ENCODE data around the gene ATP9A.
"Not testable (repeated sequence)": the region's sequence is repeated elsewhere in the genome, so short reads cannot be mapped to it uniquely, and the experiment has no call there.

Gene ATP9A

DNA sequence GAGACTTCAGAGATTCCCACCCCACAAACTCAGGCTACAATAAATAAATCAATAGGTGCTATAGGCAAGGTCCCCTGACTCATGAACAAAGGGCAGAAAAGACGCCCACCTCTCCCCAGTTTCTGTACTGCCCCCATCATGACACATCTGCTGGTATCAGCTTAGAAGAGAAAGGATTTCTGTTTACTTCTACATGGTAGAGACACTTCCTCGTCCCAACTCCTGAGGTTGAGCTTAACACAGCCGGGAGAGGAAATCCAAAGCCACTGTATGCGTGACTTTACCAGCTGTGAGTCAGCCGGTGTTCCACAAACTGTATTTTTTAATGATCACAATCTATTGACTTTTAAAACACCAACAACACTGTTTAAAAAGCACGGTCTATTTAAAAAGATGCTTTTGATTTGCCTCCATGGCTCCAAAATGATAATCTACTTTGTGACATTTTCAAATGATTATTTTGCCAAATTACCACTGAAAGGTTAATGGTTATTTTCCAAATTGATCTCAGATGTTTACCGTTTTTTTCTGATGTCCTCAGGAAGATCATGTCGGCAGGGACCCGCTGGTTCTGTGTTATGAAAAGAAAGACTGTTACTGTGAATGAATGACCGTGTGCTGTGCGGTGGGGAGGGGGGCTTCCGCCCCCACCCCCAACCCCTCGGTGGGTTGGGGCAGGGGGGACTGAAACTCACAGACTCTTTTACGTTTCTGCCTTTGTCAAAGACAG is 72.5 kb downstream of the ATP9A start:
- peak overlapping the region; percentile 85 for H3K27ac ChIP-seq
- TF ChIP-seq, protein P1, sequence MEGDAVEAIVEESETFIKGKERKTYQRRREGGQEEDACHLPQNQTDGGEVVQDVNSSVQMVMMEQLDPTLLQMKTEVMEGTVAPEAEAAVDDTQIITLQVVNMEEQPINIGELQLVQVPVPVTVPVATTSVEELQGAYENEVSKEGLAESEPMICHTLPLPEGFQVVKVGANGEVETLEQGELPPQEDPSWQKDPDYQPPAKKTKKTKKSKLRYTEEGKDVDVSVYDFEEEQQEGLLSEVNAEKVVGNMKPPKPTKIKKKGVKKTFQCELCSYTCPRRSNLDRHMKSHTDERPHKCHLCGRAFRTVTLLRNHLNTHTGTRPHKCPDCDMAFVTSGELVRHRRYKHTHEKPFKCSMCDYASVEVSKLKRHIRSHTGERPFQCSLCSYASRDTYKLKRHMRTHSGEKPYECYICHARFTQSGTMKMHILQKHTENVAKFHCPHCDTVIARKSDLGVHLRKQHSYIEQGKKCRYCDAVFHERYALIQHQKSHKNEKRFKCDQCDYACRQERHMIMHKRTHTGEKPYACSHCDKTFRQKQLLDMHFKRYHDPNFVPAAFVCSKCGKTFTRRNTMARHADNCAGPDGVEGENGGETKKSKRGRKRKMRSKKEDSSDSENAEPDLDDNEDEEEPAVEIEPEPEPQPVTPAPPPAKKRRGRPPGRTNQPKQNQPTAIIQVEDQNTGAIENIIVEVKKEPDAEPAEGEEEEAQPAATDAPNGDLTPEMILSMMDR (conservative IDR thresholded peaks at IDR 0.05): no peak

DNA sequence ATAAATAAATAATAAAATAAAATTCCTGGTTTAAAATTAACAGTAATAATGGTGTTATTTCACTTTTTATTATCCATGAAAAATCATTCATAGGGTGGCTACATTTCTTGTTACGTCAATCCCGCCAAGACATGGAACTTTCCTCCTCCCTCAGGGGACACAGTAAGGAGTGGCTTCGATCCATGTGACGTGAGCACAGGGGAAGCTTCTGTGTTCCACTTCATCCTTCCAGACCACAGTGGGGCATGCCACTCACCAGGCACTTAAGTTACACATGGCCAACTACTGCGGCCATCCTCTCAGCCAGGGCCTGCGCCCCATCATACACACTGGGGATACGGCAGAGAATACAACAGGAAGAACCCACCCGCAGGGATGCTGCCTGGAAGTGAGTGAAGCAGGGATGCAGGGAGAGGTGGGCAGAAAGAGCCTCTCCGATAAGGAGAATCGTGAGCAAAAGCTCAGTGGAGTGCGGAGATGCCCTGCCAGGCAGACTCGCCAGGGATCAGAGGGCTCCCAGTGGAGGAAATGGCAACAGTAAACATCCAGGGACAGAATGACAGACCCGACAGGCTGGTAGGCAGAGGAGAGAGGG is 75.3 kb downstream of the ATP9A start:
- TF ChIP-seq, protein P1 (conservative IDR thresholded peaks at IDR 0.05): no peak
- peak overlapping the region; percentile 85 for H3K27ac ChIP-seq

- peak overlapping the region; percentile 85 for H3K27ac ChIP-seq
- TF ChIP-seq, protein P1 (conservative IDR thresholded peaks at IDR 0.05): no peak
Observed at GRCh38 chr20:51691703-51692102, 76.5 kb downstream of the ATP9A start.

DNA sequence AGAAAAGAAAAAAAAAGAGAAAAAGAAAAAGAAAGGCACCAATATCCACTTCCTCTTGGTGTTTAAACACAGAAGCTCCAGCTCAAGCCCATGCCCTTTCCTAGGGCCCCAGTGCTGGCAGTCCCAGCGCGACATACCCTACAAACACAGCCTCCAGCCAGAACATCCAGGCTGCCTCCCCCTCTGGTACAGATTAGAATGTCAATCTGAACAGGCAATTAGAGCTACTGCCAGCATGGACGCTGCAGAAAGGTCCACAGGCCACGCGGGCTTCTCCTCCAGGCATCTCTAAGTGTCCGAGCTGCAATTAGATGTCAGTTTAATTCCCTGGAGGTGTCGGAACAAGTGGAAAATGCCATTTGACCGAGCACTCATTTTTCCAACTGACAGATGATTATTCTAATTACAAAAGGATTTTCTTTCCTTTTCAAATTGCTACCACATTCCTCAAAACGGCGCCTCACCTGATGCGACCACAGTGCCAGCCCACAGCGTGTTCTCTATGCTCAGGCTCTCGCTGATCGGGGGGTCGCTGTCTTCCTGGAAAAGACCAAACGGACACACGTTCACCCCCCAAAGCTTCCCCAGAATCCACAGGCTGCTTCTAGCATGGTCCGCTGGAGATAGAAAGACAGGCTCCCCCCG is 79.5 kb downstream of the ATP9A start:
- TF ChIP-seq, protein P1 (conservative IDR thresholded peaks at IDR 0.05): no peak
- no peak overlapping the region for H3K27ac ChIP-seq

- no peak overlapping the region for H3K27ac ChIP-seq
- TF ChIP-seq, protein P1 (conservative IDR thresholded peaks at IDR 0.05): no peak
Observed at GRCh38 chr20:51687630-51688029, 80.6 kb downstream of the ATP9A start.

GRCh38 chr20:51687108-51687507 is 81.1 kb downstream of the ATP9A start:
- TF ChIP-seq, protein P1 (conservative IDR thresholded peaks at IDR 0.05): no peak
- H3K27ac ChIP-seq: no peak overlapping the region

- H3K27ac ChIP-seq: not testable (repeated sequence)
Observed at GRCh38 chr20:51685494-51685893, 82.7 kb downstream of the ATP9A start.

All from VCaP (cell line).